HL-60 (cell line): ENCODE measurements around the gene NPAS2.

Source experiments
- GABPA ChIP-seq: IDR thresholded peaks from 2 replicates; pipeline ENCODE4 v1.6.1; 2012; ENCODE audit warnings: low read depth
- POLR2AphosphoS5 ChIP-seq: IDR thresholded peaks from 2 replicates; pipeline ENCODE4 v1.6.1; 2012; ENCODE audit warnings: low read depth
- TF ChIP-seq, protein P1 (sequence below): IDR thresholded peaks from one replicate; pipeline ENCODE4 v1.5.1; 2011; ENCODE audit warnings: low read length, control low read depth, inconsistent platforms; ENCODE audit not compliant: insufficient read depth

DNA sequence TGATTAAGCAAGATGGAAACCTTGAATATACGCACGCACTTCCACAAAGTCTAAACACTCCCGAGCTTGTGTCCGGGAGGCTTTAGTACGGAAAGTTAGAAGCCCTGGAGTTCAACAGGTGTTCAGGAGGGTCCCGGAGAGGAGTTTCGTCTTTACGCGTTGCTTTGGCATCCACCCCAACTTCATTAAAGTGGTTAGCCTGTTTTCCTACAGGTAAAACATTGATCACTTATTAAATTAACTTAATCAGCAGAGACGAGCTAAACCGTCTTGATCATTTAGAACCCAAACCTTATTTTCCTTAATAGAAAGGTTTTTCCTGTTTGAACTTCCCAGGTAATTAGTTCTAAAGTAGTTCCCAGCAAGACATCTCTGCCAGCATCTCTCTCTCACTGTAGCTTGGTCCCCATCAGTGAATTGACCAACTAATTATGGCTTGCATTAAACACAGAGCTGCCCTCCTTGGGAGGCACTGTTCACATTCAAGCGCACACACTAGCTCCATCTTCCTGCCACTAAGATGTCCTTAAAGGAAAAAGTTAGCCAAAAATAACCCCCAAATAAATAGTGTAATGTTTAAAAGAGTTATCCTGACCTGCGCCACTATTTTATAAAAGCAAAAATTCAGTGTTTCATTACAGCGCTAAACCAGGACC, 1.4 kb downstream of the NPAS2 start:
- TF ChIP-seq, protein P1, sequence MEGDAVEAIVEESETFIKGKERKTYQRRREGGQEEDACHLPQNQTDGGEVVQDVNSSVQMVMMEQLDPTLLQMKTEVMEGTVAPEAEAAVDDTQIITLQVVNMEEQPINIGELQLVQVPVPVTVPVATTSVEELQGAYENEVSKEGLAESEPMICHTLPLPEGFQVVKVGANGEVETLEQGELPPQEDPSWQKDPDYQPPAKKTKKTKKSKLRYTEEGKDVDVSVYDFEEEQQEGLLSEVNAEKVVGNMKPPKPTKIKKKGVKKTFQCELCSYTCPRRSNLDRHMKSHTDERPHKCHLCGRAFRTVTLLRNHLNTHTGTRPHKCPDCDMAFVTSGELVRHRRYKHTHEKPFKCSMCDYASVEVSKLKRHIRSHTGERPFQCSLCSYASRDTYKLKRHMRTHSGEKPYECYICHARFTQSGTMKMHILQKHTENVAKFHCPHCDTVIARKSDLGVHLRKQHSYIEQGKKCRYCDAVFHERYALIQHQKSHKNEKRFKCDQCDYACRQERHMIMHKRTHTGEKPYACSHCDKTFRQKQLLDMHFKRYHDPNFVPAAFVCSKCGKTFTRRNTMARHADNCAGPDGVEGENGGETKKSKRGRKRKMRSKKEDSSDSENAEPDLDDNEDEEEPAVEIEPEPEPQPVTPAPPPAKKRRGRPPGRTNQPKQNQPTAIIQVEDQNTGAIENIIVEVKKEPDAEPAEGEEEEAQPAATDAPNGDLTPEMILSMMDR, result no peak
- TF ChIP-seq POLR2AphosphoS5 (no peak), GABPA (no peak)
